ENCODE data around the gene RBBP4.

DNA sequence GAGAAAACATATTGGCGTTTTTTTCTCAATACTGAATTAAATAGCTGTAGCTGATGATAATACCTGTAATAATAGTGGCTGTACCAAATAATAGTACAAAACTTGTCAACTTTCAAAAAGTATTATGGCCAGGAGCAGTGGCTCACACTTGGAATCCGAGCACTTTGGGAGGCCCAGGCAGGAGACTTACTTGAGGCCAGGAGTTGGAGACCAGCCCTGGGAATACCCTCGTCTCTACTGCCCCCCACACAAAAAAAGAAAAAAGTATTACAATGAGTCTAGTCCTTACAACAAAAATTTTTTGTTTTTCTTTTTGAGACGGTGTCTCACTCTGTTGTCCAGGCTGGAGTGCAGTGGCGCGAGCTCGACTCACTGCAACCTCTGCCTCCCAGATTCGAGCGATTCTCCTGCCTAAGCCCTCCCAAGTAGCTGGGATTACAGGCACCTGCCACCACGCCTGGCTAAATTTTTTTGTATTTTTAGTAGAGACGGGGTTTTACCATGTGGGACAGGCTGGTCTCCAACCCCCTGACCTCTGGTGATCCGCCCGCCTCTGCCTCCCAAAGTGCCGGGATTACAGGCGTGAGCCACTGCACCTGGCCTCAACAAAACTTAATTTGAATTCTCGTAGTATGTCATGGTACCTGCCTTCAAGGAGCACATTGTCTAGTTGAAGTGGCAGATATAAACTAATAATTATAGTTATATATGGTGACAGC is 1.4 kb downstream of the RBBP4 start:
- TF ChIP-seq JUND (IDR thresholded peaks at IDR 0.05) (no peak), POLR2A (IDR thresholded peaks at IDR 0.05; ENCODE audit: borderline replicate concordance, extremely low read depth, insufficient read depth, insufficient read length) (no peak), EZH2 (IDR thresholded peaks at IDR 0.05) (no peak), SIN3A (IDR thresholded peaks at IDR 0.05; ENCODE audit: low read depth) (no peak), ZNF274 (IDR thresholded peaks at IDR 0.05; ENCODE audit: low read depth, low read length) (no peak), CEBPB (IDR thresholded peaks at IDR 0.05; ENCODE audit: low read depth) (no peak), SRF (IDR thresholded peaks at IDR 0.05; ENCODE audit: low read depth) (no peak), SP1 (IDR thresholded peaks at IDR 0.05; ENCODE audit: low read depth) (no peak), POLR2AphosphoS5 (IDR thresholded peaks at IDR 0.05; ENCODE audit: low read depth, low read length) (no peak)
- TF ChIP-seq, protein P1, sequence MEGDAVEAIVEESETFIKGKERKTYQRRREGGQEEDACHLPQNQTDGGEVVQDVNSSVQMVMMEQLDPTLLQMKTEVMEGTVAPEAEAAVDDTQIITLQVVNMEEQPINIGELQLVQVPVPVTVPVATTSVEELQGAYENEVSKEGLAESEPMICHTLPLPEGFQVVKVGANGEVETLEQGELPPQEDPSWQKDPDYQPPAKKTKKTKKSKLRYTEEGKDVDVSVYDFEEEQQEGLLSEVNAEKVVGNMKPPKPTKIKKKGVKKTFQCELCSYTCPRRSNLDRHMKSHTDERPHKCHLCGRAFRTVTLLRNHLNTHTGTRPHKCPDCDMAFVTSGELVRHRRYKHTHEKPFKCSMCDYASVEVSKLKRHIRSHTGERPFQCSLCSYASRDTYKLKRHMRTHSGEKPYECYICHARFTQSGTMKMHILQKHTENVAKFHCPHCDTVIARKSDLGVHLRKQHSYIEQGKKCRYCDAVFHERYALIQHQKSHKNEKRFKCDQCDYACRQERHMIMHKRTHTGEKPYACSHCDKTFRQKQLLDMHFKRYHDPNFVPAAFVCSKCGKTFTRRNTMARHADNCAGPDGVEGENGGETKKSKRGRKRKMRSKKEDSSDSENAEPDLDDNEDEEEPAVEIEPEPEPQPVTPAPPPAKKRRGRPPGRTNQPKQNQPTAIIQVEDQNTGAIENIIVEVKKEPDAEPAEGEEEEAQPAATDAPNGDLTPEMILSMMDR (IDR thresholded peaks at IDR 0.05 in 2 of 3, conservative IDR thresholded peaks at IDR 0.05 in 1 of 3; ENCODE audit: borderline replicate concordance in 1 of 3, insufficient read depth in 1 of 3, low read depth in 2 of 3, low read length in 2 of 3) = no peak
- TF ChIP-seq, protein P2, sequence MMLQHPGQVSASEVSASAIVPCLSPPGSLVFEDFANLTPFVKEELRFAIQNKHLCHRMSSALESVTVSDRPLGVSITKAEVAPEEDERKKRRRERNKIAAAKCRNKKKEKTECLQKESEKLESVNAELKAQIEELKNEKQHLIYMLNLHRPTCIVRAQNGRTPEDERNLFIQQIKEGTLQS (IDR thresholded peaks at IDR 0.05) = no peak
- TF ChIP-seq, protein P3, sequence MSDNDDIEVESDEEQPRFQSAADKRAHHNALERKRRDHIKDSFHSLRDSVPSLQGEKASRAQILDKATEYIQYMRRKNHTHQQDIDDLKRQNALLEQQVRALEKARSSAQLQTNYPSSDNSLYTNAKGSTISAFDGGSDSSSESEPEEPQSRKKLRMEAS (IDR thresholded peaks at IDR 0.05) = no peak

Data from HCT116 (cell line).